ENCODE measurements around the gene CFAP20DC.

The CFAP20DC gene

DNA sequence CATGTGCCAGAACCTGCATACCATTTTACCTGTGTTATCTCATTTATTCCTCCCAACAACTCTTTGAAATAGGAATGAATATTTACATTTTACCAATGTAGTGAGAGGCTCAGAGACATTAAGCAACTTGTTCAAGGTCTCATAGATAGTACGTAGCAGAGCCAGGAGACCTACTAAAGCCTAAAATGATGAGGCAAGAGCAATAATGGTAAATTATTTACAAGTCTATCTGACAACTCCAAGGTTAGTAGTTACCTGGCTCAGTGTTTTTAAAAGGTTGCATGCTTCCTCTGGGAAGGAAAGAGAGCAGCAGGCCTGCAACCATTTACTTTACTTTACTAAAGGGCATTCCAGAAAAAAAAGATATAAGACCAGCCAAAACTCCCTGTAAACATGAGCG, 103.0 kb downstream of the CFAP20DC start:
- H3K27me3 Mint-ChIP-seq (ENCODE audit: low read depth, poor library complexity), result no peaks in the 10 kb centered on the region
- no peaks in the 10 kb centered on the region for H3K4me1 Mint-ChIP-seq
- H3K27ac Mint-ChIP-seq, result no peak overlapping the region
- H3K9me3 Mint-ChIP-seq, result peaks cover 17% of the 10 kb centered on the region
- no peak overlapping the region for H3K4me3 Mint-ChIP-seq
- no peak for DNase-seq
- TF ChIP-seq, protein P1, sequence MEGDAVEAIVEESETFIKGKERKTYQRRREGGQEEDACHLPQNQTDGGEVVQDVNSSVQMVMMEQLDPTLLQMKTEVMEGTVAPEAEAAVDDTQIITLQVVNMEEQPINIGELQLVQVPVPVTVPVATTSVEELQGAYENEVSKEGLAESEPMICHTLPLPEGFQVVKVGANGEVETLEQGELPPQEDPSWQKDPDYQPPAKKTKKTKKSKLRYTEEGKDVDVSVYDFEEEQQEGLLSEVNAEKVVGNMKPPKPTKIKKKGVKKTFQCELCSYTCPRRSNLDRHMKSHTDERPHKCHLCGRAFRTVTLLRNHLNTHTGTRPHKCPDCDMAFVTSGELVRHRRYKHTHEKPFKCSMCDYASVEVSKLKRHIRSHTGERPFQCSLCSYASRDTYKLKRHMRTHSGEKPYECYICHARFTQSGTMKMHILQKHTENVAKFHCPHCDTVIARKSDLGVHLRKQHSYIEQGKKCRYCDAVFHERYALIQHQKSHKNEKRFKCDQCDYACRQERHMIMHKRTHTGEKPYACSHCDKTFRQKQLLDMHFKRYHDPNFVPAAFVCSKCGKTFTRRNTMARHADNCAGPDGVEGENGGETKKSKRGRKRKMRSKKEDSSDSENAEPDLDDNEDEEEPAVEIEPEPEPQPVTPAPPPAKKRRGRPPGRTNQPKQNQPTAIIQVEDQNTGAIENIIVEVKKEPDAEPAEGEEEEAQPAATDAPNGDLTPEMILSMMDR (IDR thresholded peaks at IDR 0.05), result no peak
- H3K36me3 Mint-ChIP-seq (ENCODE audit: low read depth), result peaks cover 5% of the 10 kb centered on the region

DNA sequence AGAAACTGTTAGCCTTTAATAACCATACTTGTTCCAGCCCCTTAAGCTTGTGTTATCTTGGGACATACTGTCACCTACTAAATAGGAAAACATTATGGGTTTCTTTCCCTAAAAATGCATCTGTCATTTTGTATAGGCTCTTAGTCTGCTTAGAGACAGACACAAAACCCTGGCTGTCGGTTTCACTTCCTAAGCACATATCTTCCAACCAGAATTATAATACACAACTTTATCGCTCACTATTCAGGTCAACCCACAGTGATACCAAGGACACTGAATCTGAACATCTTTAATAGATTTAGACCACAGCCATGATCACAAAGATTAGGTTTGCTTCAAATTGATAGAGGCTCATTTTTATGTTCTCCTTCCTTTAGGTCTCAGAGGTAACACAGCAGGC, 111.8 kb downstream of the CFAP20DC start:
- peaks cover 12% of the 10 kb centered on the region for H3K9me3 Mint-ChIP-seq
- DNase-seq, result no peak
- peaks cover 21% of the 10 kb centered on the region for H3K36me3 Mint-ChIP-seq (ENCODE audit: low read depth)
- TF ChIP-seq, protein P1 (IDR thresholded peaks at IDR 0.05), result no peak
- no peaks in the 10 kb centered on the region for H3K27me3 Mint-ChIP-seq (ENCODE audit: low read depth, poor library complexity)
- no peak overlapping the region for H3K4me3 Mint-ChIP-seq
- no peak overlapping the region for H3K27ac Mint-ChIP-seq
- H3K4me1 Mint-ChIP-seq, result no peaks in the 10 kb centered on the region

DNA sequence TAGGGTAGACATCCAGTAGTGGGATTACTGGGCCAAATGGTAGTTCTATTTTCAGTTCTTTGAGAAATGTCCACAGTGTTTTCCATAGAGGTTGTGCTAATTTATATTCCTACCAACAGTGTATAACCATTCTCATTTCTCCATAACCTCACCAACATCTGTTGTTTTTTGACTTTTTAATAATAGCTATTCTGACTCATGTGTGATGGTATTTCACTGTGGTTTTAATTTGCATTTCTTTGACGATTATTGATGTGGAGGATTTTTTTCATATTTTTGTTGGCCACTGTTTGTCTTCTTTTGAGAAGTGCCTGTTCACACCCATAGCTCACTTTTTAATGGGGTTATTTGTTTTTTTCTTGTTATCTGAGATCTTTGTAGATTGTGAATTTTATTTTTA, 125.2 kb downstream of the CFAP20DC start:
- Mint-ChIP-seq H3K36me3 (ENCODE audit: low read depth) (no peaks in the 10 kb centered on the region), H3K4me3 (no peak overlapping the region), H3K27me3 (ENCODE audit: low read depth, poor library complexity) (no peaks in the 10 kb centered on the region), H3K4me1 (no peaks in the 10 kb centered on the region), H3K27ac (no peak overlapping the region), H3K9me3 (no peaks in the 10 kb centered on the region)
- DNase-seq, result no peak
- TF ChIP-seq, protein P1 (IDR thresholded peaks at IDR 0.05), result no peak

DNA sequence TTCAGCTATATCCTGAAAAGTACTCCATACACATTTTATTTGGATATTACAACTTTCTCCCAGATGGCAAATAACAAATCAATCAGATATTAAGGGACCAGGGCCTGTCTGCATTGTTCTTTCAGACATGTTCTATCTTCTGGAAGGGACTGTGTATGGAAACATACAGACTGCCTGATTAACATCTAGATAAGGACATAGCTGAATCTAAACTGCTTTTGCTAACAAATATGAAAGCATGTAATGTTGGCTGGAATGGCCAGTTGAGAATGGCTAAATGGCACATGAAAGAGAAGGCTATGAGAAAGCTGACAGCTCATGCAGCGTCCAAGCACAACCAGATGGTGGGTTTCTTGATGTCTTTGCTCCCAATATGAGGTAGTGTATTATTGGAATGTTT, 149.4 kb downstream of the CFAP20DC start:
- Mint-ChIP-seq H3K9me3 (peaks cover 28% of the 10 kb centered on the region), H3K27me3 (ENCODE audit: low read depth, poor library complexity) (no peaks in the 10 kb centered on the region), H3K36me3 (ENCODE audit: low read depth) (peaks cover 34% of the 10 kb centered on the region), H3K27ac (no peak overlapping the region), H3K4me3 (no peak overlapping the region), H3K4me1 (peaks cover 13% of the 10 kb centered on the region)
- DNase-seq, result no peak
- TF ChIP-seq, protein P1 (IDR thresholded peaks at IDR 0.05), result no peak

DNA sequence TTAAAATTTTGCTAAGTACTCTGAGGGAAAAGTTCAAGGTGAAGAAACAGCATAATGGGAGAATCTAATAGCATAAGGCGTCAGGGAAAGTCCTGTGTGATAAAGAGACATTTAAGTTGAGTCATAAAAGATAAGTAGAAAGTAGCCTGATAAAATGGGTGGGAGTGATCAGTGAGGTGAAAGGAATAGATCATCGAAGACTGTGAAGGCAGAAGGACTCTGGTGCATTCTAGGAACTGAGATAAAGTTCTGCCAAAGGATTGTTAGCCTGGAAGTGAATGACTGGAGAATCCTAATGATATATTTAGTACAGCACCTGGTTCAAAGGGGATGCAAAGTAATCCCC, 149.9 kb downstream of the CFAP20DC start:
- TF ChIP-seq, protein P1 (IDR thresholded peaks at IDR 0.05), result no peak
- H3K9me3 Mint-ChIP-seq, result peaks cover 32% of the 10 kb centered on the region
- no peaks in the 10 kb centered on the region for H3K27me3 Mint-ChIP-seq (ENCODE audit: low read depth, poor library complexity)
- DNase-seq, result no peak
- peaks cover 13% of the 10 kb centered on the region for H3K4me1 Mint-ChIP-seq
- no peak overlapping the region for H3K4me3 Mint-ChIP-seq
- peaks cover 38% of the 10 kb centered on the region for H3K36me3 Mint-ChIP-seq (ENCODE audit: low read depth)
- peak overlapping the region; percentile 55 for H3K27ac Mint-ChIP-seq

DNA sequence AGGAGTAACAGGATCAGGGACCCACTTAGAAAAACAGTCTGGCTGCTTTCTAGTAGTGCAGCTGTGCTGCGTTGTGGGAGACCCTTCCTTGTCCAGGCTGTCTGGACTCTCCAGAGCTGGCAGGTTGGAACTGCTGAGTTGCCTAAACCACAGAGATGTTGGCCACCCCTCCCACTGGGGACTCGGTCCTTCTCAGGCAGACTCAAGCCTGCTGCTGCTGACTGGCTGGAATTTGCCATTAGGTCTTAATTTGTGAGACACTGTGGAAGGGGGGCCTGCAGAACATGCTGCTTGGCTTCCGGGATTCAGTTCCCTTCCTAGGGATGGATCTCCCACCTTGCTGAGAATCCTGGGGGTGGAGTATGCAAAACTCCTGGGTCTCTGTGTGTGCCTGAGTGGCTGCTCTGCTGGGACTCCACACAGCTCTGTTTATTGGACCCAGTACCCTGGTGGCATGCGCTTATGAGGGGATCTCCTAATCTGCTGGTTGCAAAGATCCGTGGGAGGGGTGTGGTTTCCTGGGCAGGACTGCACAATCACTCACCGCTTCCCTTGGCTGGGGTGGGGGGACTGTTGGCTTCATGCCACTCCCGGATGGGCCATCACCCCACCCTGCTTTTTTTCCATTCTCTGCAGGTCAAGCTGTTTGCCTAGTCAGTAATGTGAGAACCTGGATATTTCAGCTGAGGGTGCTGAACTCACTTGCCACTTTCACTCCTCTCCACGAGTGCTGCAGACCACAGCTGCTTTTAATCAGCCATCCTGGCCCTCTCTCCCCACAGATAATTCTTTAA, 150.5 kb downstream of the CFAP20DC start:
- Mint-ChIP-seq H3K9me3 (peaks cover 34% of the 10 kb centered on the region), H3K27me3 (ENCODE audit: low read depth, poor library complexity) (no peaks in the 10 kb centered on the region), H3K36me3 (ENCODE audit: low read depth) (peaks cover 38% of the 10 kb centered on the region), H3K4me1 (peaks cover 13% of the 10 kb centered on the region), H3K4me3 (no peak overlapping the region), H3K27ac (peak overlapping the region; percentile 55)
- TF ChIP-seq, protein P1 (IDR thresholded peaks at IDR 0.05), result no peak
- peak; percentile 13 for DNase-seq

Data from nephron progenitor cell (in vitro differentiated cells).